ENCODE data around the gene MAPK12. TPM values are rescaled to one million over a fixed set of nuclear protein-coding genes. Genes with fewer than 3 reads are reported as not detected.
A peak's percentile ranks its signal among the peaks of the same experiment; 100 is the strongest.

MAPK12 gene
- total RNA-seq, 4 donors from 2014 or later = 1.2 to 37.1 (median 5.4) TPM

GRCh38 chr22:50305393-50305922 lies 44.0 kb upstream of the MAPK12 start:
- DNase-seq = peak in 1 of 3 donors; percentile 76
- Histone ChIP-seq H3K4me3 (peak overlapping the region; percentile 59 to 95 (median 77)), H3K9me3 (no peaks in the 10 kb centered on the region), H3K27me3 (no peaks in the 10 kb centered on the region), H3K36me3 (no peaks in the 10 kb centered on the region), H3K4me1 (peaks cover 44 to 81% (median 60%) of the 10 kb centered on the region in 4 donors), H3K27ac (peak overlapping the region; percentile 86 to 97 (median 90))
- TF ChIP-seq CTCF (IDR thresholded peaks at IDR 0.05) = no peak
- TF ChIP-seq POLR2A (IDR thresholded peaks at IDR 0.05) = no peak

DNA sequence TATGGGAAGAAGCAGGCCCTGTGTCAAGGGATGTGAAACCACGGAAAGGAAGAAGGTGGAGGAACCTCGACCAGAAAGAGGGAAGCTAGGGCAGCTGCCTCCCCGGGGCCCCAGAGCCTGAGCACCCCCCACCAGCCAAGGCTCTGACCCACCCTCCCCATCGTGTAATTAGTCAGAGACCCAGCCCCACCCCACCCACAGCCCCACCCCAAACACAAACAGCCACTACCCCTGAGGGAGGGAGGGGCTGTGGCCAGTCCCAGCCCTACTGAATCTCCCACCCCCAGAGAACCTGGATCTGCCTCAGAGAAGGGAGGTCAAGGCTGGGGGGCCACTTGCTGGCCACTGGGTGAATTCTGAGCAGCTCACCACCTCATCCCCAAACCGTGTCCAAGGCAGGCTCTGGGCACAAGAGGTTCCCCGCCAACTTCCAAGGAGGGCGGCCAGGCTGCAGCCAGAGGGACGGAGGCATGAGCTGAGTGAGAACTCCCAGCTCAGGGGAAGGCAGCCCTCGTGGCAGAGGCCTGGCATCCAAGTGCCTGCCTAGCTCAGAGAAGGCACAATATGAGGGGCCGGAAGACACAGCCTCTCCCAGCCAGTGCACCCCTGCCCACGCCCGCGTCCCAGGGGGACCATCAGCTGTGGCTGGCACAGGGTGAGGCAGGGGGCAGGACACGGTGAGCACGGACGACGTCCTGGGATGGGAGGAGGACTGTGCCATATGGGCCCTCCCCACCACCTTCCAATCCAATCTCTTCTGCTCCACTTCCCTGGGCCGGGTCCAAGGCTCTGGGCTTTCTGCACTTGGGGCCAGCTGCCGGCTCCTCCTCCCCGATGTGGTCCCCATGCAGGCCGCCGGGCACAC lies 43.3 kb upstream of the MAPK12 start:
- peak overlapping the region; percentile 59 to 95 (median 77) for H3K4me3 ChIP-seq
- H3K4me1 ChIP-seq = peaks cover 44 to 86% (median 66%) of the 10 kb centered on the region in 4 donors
- no peak for TF ChIP-seq CTCF (IDR thresholded peaks at IDR 0.05)
- no peak for TF ChIP-seq POLR2A (IDR thresholded peaks at IDR 0.05)
- peak overlapping the region; percentile 86 to 97 (median 90) for H3K27ac ChIP-seq
- peak in 2 of 3 donors; percentile 63 to 68 for DNase-seq
- no peaks in the 10 kb centered on the region for H3K9me3 ChIP-seq
- no peaks in the 10 kb centered on the region for H3K36me3 ChIP-seq
- no peaks in the 10 kb centered on the region for H3K27me3 ChIP-seq

- Histone ChIP-seq H3K36me3 (no peaks in the 10 kb centered on the region), H3K9me3 (no peaks in the 10 kb centered on the region), H3K4me3 (peak overlapping the region in 3 of 4 donors; percentile 12 to 95 (median 74)), H3K27ac (peak overlapping the region; percentile 86 to 97 (median 90)), H3K27me3 (no peaks in the 10 kb centered on the region), H3K4me1 (peaks cover 44 to 89% (median 72%) of the 10 kb centered on the region in 4 donors)
- peak in 2 of 6 experiments; percentile 8 to 19 for TF ChIP-seq CTCF (IDR thresholded peaks at IDR 0.05)
- peak in 1 of 2 donors; percentile 31 for TF ChIP-seq POLR2A (IDR thresholded peaks at IDR 0.05)
- peak; percentile 62 to 78 (median 73) for DNase-seq
Observed at GRCh38 chr22:50303848-50304527, 42.5 kb upstream of the MAPK12 start.

DNA sequence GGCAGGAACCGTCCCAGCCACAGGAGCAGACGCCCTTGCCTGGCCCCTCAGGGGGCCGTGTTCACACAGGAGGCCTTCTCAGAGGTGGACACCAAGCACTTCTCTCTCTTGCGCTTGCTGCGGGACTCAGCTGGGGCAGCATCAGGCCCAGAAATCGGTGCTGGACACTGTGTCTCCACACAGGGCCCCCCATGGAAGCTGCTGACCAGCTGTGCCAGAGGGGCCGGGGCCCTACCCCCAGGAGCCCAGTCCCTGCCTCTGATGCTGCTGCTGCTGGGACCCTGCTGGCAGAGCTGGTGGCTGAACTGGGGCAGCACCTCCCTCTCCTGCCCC lies 42.0 kb upstream of the MAPK12 start:
- Histone ChIP-seq H3K36me3 (no peaks in the 10 kb centered on the region), H3K9me3 (no peaks in the 10 kb centered on the region), H3K4me3 (peak overlapping the region in 2 of 4 donors; percentile 6 to 74), H3K4me1 (peaks cover 44 to 88% (median 72%) of the 10 kb centered on the region in 4 donors), H3K27me3 (no peaks in the 10 kb centered on the region), H3K27ac (peak overlapping the region; percentile 86 to 97 (median 90))
- DNase-seq = no peak
- TF ChIP-seq CTCF (IDR thresholded peaks at IDR 0.05) (no peak), POLR2A (IDR thresholded peaks at IDR 0.05) (no peak)

DNA sequence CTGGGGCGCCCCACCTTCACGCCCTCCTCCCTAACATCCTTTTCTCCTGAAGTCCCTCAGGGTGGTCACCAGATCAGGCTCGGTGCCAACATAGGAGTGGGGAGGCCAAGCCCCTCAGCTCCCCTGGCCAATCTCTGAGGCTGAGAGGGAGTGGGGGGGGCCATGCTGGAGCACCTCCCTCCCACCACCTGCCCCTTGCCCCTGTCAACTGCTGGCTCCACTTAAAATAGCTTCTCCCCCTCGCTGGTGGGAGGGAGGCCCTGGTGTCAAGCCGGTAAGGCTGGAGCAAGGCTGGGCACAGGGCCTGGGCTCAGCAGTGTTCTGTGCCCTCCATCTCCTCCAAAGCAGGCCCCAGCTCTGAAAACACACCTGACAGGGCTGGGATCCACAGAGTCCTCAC lies 41.1 kb upstream of the MAPK12 start:
- DNase-seq = no peak
- Histone ChIP-seq H3K27me3 (no peaks in the 10 kb centered on the region), H3K9me3 (no peaks in the 10 kb centered on the region), H3K36me3 (no peaks in the 10 kb centered on the region), H3K4me1 (peaks cover 39 to 81% (median 69%) of the 10 kb centered on the region in 4 donors), H3K27ac (peak overlapping the region; percentile 86 to 97 (median 90)), H3K4me3 (peak overlapping the region in 2 of 4 donors; percentile 3 to 31)
- TF ChIP-seq POLR2A (IDR thresholded peaks at IDR 0.05) = no peak
- no peak for TF ChIP-seq CTCF (IDR thresholded peaks at IDR 0.05)

All from Peyer's patch (tissue), 4 donors.